T-cell (primary cell): ENCODE results near the gene FAM110D. TPM values are rescaled to one million over a fixed set of nuclear protein-coding genes. Genes with fewer than 3 reads are reported as not detected.

ENCODE experiments used
- ATAC-seq, 4 experiments: fragments of 200-7000 bp in 3 of 4; fragments of 150-1000 bp in 1 of 4; cut with Tn5 transposase; replicated peaks in 1 of 4; 1 replicate in 3 of 4; 2 replicates in 1 of 4; pipeline ENCODE4 v1.10.0; 2021; ENCODE audit warnings: moderate library complexity in 3 of 4, mild to moderate bottlenecking in 2 of 4, moderate number of reproducible peaks in 1 of 4
- CTCF ChIA-PET, 2 donors: fragments of 300-600 bp; sonication (Branson Sonifier 250); formaldehyde crosslinking; loops; one replicate each; lab custom pipeline; 2022; ENCODE audit warnings: antibody characterized with exemption in 2 of 2; lab: Charles Lee
- POLR2A ChIA-PET, 2 donors: fragments of 300-600 bp; sonication (Branson Sonifier 250); formaldehyde crosslinking; loops; one replicate each; lab custom pipeline; 2022; ENCODE audit warnings: antibody characterized with exemption in 2 of 2; lab: Charles Lee
- DNase-seq, 35 experiments: peaks; one replicate each; pipeline versions ENCODE4 v3.0.0 to v3.0.0-alpha.2; 2013 to 2023
- H3K27ac ChIP-seq: one replicate; pipeline ENCODE4 v1.5.1; 2013; ENCODE audit warnings: low read length
- H3K27me3 ChIP-seq, 2 experiments: replicated peaks in 1 of 2; 1 replicate in 1 of 2; 2 replicates in 1 of 2; pipeline versions ENCODE4 v1.6.1 to v1.7.0; 2013; ENCODE audit warnings: low read length in 1 of 2, mixed read lengths in 1 of 2; ENCODE audit not compliant: control insufficient read depth in 2 of 2, insufficient read depth in 2 of 2; ENCODE audit errors: extremely low read depth in 1 of 2
- H3K36me3 ChIP-seq, 2 donors: 1 replicate in 1 of 2; 2 replicates in 1 of 2; pipeline versions ENCODE4 v1.6.1 to v1.7.0; 2013; ENCODE audit warnings: low read length in 1 of 2; ENCODE audit not compliant: control insufficient read depth in 2 of 2, insufficient read depth in 1 of 2; ENCODE audit errors: extremely low read depth in 1 of 2
- H3K4me1 ChIP-seq, 2 experiments: 1 replicate in 1 of 2; 2 replicates in 1 of 2; pipeline versions ENCODE4 v1.6.1 to v1.7.0; 2013; ENCODE audit warnings: low read length in 2 of 2, mixed read lengths in 1 of 2; ENCODE audit not compliant: insufficient read depth in 2 of 2, control insufficient read depth in 1 of 2; ENCODE audit errors: extremely low read depth in 1 of 2
- H3K4me3 ChIP-seq, 2 donors: 1 replicate in 1 of 2; 2 replicates in 1 of 2; pipeline versions ENCODE4 v1.5.1 to v1.7.0; 2013; ENCODE audit warnings: mild to moderate bottlenecking in 2 of 2, low read length in 1 of 2, moderate library complexity in 1 of 2; ENCODE audit not compliant: control insufficient read depth in 1 of 2; ENCODE audit errors: extremely low read depth in 1 of 2
- H3K9me3 ChIP-seq: 2 replicates; pipeline ENCODE4 v1.7.0; 2013
- H3K27ac Mint-ChIP-seq, 2 donors: one replicate each; pipeline ENCODE4 v1.8.0; 2020 to 2021; ENCODE audit warnings: mild to moderate bottlenecking in 2 of 2, mixed read lengths in 2 of 2
- H3K27me3 Mint-ChIP-seq, 2 donors: one replicate each; pipeline ENCODE4 v1.8.0; 2021 to 2022; ENCODE audit warnings: mixed read lengths in 2 of 2
- H3K36me3 Mint-ChIP-seq: one replicate; pipeline ENCODE4 v1.8.0; 2021; ENCODE audit warnings: mixed read lengths
- H3K4me1 Mint-ChIP-seq, 3 donors: one replicate each; pipeline ENCODE4 v1.8.0; 2020 to 2022; ENCODE audit warnings: mixed read lengths in 3 of 3, mild to moderate bottlenecking in 1 of 3
- H3K4me3 Mint-ChIP-seq, 3 donors: one replicate each; pipeline ENCODE4 v1.8.0; 2020 to 2022; ENCODE audit warnings: mild to moderate bottlenecking in 3 of 3, mixed read lengths in 3 of 3, moderate library complexity in 3 of 3
- H3K9me3 Mint-ChIP-seq, 3 donors: one replicate each; pipeline ENCODE4 v1.8.0; 2020 to 2022; ENCODE audit warnings: mixed read lengths in 3 of 3
- WGBS: methylation state at CpG from one replicate; pipeline ENCODE4 v1.1.5; 2013; ENCODE audit warnings: missing lambda C conversion rate; ENCODE audit not compliant: insufficient coverage; 5-methylcytosine and 5-hydroxymethylcytosine counted together
- total RNA-seq, 35 experiments: library from RNA in 6 of 35; stranded (reverse) in 6 of 35; fragments of 120-200 nt in 1 of 35; gene quantifications; one replicate each; pipeline versions ENCODE4 v1.2.1 to v1.2.4 and lab custom pipeline; 2013 to 2026

FAM110D gene
- total RNA-seq, 5 donors from 2014 or later (not counting 1 experiment from before 2014, with no cell fraction given), result 0.09 TPM; not detected in 4

GRCh38 chr1:26124418-26125331 is 34.2 kb upstream of the FAM110D start:
- H3K27me3 Mint-ChIP-seq, result no peaks in the 10 kb centered on the region
- Histone ChIP-seq H3K4me3 (no peak overlapping the region), H3K9me3 (no peaks in the 10 kb centered on the region), H3K4me1 (peaks cover 21 to 36% of the 10 kb centered on the region in 2 experiments), H3K27ac (no peak overlapping the region), H3K36me3 (peaks cover 0 to 20% of the 10 kb centered on the region in 2 donors), H3K27me3 (no peaks in the 10 kb centered on the region)
- 100% methylated on average over 1 of the region's 4 CpGs for WGBS
- peaks cover 14% of the 10 kb centered on the region for H3K36me3 Mint-ChIP-seq
- peaks cover 52 to 70% (median 69%) of the 10 kb centered on the region in 3 donors for H3K4me1 Mint-ChIP-seq
- no peak overlapping the region for H3K4me3 Mint-ChIP-seq
- no peak for DNase-seq
- H3K9me3 Mint-ChIP-seq, result no peaks in the 10 kb centered on the region
- ChIA-PET CTCF (interaction anchor here (0.6 to 2.0 kb wide), 9 partner anchors 9 to 1650 kb away, joined by 3 to 19 read pairs (median 4); no protein-coding TSS in a partner anchor), POLR2A (interaction anchor here in 1 of 2 donors (0.5 to 0.7 kb wide), 2 partner anchors 16 to 1095 kb away, joined by 3 to 4 read pairs; no protein-coding TSS in a partner anchor)
- H3K27ac Mint-ChIP-seq, result peak overlapping the region; percentile 63 to 75
- no peak for ATAC-seq

- no peak overlapping the region for H3K4me3 ChIP-seq
- no peak overlapping the region for H3K27ac ChIP-seq
- POLR2A ChIA-PET, result interaction anchor here in 1 of 2 donors (0.6 to 0.7 kb wide), 2 partner anchors 130 to 1096 kb away, joined by 3 to 4 read pairs; no protein-coding TSS in a partner anchor
- H3K4me1 ChIP-seq, result peaks cover 21 to 32% of the 10 kb centered on the region in 2 experiments
- H3K36me3 ChIP-seq, result peaks cover 0 to 17% of the 10 kb centered on the region in 2 donors
- H3K9me3 Mint-ChIP-seq, result no peaks in the 10 kb centered on the region
- H3K4me1 Mint-ChIP-seq, result peaks cover 46 to 63% (median 62%) of the 10 kb centered on the region in 3 donors
- H3K27me3 ChIP-seq, result peaks cover 0 to 3% of the 10 kb centered on the region in 2 experiments
- ATAC-seq, result no peak
- CTCF ChIA-PET, result interaction anchor here (0.7 to 2.5 kb wide), 8 partner anchors 13 to 1649 kb away, joined by 3 to 43 read pairs (median 4); partner anchors contain the start of gene PDIK1L (in 1 of the 2)
- H3K27me3 Mint-ChIP-seq, result no peaks in the 10 kb centered on the region
- no peak for DNase-seq
- peaks cover 8% of the 10 kb centered on the region for H3K36me3 Mint-ChIP-seq
- H3K4me3 Mint-ChIP-seq, result peak overlapping the region in 1 of 3 donors; percentile 72
- peak overlapping the region; percentile 96 to 98 for H3K27ac Mint-ChIP-seq
- H3K9me3 ChIP-seq, result no peaks in the 10 kb centered on the region
Observed at GRCh38 chr1:26125382-26125781, 33.5 kb upstream of the FAM110D start.

- ATAC-seq (no peak), DNase-seq (no peak)
- Histone ChIP-seq H3K9me3 (no peaks in the 10 kb centered on the region), H3K27ac (peak overlapping the region; percentile 54), H3K36me3 (peaks cover 0 to 16% of the 10 kb centered on the region in 2 donors), H3K4me3 (no peak overlapping the region), H3K27me3 (peaks cover 0 to 3% of the 10 kb centered on the region in 2 experiments), H3K4me1 (peaks cover 21 to 32% of the 10 kb centered on the region in 2 experiments)
- Mint-ChIP-seq H3K27ac (peak overlapping the region; percentile 96 to 98), H3K9me3 (no peaks in the 10 kb centered on the region), H3K4me3 (peak overlapping the region; percentile 72 to 84 (median 81)), H3K4me1 (peaks cover 46 to 62% (median 61%) of the 10 kb centered on the region in 3 donors), H3K36me3 (peaks cover 8% of the 10 kb centered on the region), H3K27me3 (no peaks in the 10 kb centered on the region)
- CTCF ChIA-PET, result interaction anchor here (0.6 to 2.5 kb wide), 13 partner anchors 12 to 238 kb away, joined by 3 to 43 read pairs (median 6); partner anchors contain the start of genes CEP85 (in 1 of the 2) and PDIK1L (in 1 of the 2)
- no CpG with 5 or more reads among the region's 1 CpG for WGBS
- POLR2A ChIA-PET, result interaction anchor here (0.5 to 1.9 kb wide), 6 partner anchors 13 to 249 kb away, joined by 3 to 11 read pairs (median 4); partner anchors contain the start of gene PDIK1L (in 1 of the 2)
Observed at GRCh38 chr1:26125946-26126320, 32.9 kb upstream of the FAM110D start.

GRCh38 chr1:26126321-26127084 is 32.4 kb upstream of the FAM110D start:
- POLR2A ChIA-PET, result interaction anchor here (0.5 to 1.9 kb wide), 10 partner anchors 12 to 374 kb away, joined by 3 to 17 read pairs (median 4); partner anchors contain the start of gene PDIK1L (in 1 of the 2)
- Histone ChIP-seq H3K4me3 (peak overlapping the region; percentile 25 to 51), H3K9me3 (no peaks in the 10 kb centered on the region), H3K27ac (peak overlapping the region; percentile 54), H3K27me3 (peaks cover 0 to 3% of the 10 kb centered on the region in 2 experiments), H3K36me3 (peaks cover 0 to 16% of the 10 kb centered on the region in 2 donors), H3K4me1 (peaks cover 21 to 32% of the 10 kb centered on the region in 2 experiments)
- H3K4me3 Mint-ChIP-seq, result peak overlapping the region; percentile 72 to 84 (median 81)
- peaks cover 46 to 61% (median 59%) of the 10 kb centered on the region in 3 donors for H3K4me1 Mint-ChIP-seq
- DNase-seq (peak; percentile 11 to 91 (median 58)), ATAC-seq (peak; percentile 96 to 99 (median 99))
- WGBS, result 60% methylated on average over 2 of the region's 9 CpGs
- CTCF ChIA-PET, result interaction anchor here (0.6 to 2.5 kb wide), 17 partner anchors 11 to 1710 kb away, joined by 3 to 43 read pairs (median 6); partner anchors contain the start of genes CEP85 (in 1 of the 2), PDIK1L (in 1 of the 2) and ZNF593 (in 1 of the 2)
- no peaks in the 10 kb centered on the region for H3K27me3 Mint-ChIP-seq
- peaks cover 8% of the 10 kb centered on the region for H3K36me3 Mint-ChIP-seq
- H3K9me3 Mint-ChIP-seq, result no peaks in the 10 kb centered on the region
- H3K27ac Mint-ChIP-seq, result peak overlapping the region; percentile 96 to 98

GRCh38 chr1:26127235-26128163 is 31.4 kb upstream of the FAM110D start:
- Histone ChIP-seq H3K4me1 (peaks cover 21 to 32% of the 10 kb centered on the region in 2 experiments), H3K27me3 (peaks cover 0 to 7% of the 10 kb centered on the region in 2 experiments), H3K27ac (peak overlapping the region; percentile 54), H3K36me3 (peaks cover 0 to 8% of the 10 kb centered on the region in 2 donors), H3K9me3 (no peaks in the 10 kb centered on the region), H3K4me3 (peak overlapping the region in 1 of 2 donors; percentile 25)
- CTCF ChIA-PET, result interaction anchor here (0.7 to 2.5 kb wide), 14 partner anchors 12 to 1711 kb away, joined by 3 to 43 read pairs (median 6); partner anchors contain the start of genes PDIK1L (in 1 of the 2) and ZNF593 (in 1 of the 2)
- no peaks in the 10 kb centered on the region for H3K9me3 Mint-ChIP-seq
- ATAC-seq (no peak), DNase-seq (peak in 1 of 35 experiments; percentile 43)
- POLR2A ChIA-PET, result interaction anchor here (0.5 to 1.9 kb wide), 4 partner anchors 11 to 177 kb away, joined by 5 to 17 read pairs (median 9); partner anchors contain the start of gene PDIK1L (in 1 of the 2)
- peak overlapping the region; percentile 53 to 96 for H3K27ac Mint-ChIP-seq
- H3K4me3 Mint-ChIP-seq, result peak overlapping the region; percentile 72 to 84 (median 81)
- 52% methylated on average over 5 of the region's 13 CpGs for WGBS
- H3K4me1 Mint-ChIP-seq, result peaks cover 46 to 55% (median 54%) of the 10 kb centered on the region in 3 donors
- H3K27me3 Mint-ChIP-seq, result no peaks in the 10 kb centered on the region
- H3K36me3 Mint-ChIP-seq, result no peaks in the 10 kb centered on the region
